ENCODE measurements around the gene ECSCR.
"Not testable (repeated sequence)": the region's sequence is repeated elsewhere in the genome, so short reads cannot be mapped to it uniquely, and the experiment has no call there.

Gene ECSCR

GRCh38 chr5:139462586-139463276 lies at the start of gene ECSCR:
TSS of gene ECSCR (minus strand) at chr5:139462743. CDS start at chr5:139462670, 73 bp downstream.
- no peak for DNase-seq (ENCODE audit: low spot score)

GRCh38 chr5:139504722-139505121 lies 42.2 kb upstream of the ECSCR start:
- DNase-seq (ENCODE audit: low spot score) = not testable (repeated sequence)

GRCh38 chr5:139503879-139504278 lies 41.3 kb upstream of the ECSCR start:
- not testable (repeated sequence) for DNase-seq (ENCODE audit: low spot score)

GRCh38 chr5:139503036-139503817 lies 40.7 kb upstream of the ECSCR start:
- not testable (repeated sequence) for DNase-seq (ENCODE audit: low spot score)

GRCh38 chr5:139501381-139501780 lies 38.8 kb upstream of the ECSCR start:
- DNase-seq (ENCODE audit: low spot score) = no peak

- no peak for DNase-seq (ENCODE audit: low spot score)
Measured at GRCh38 chr5:139495638-139496435, 33.3 kb upstream of the ECSCR start.

GRCh38 chr5:139494832-139495231 lies 32.3 kb upstream of the ECSCR start:
- no peak for DNase-seq (ENCODE audit: low spot score)

- no peak for DNase-seq (ENCODE audit: low spot score)
Measured at GRCh38 chr5:139494256-139494655, 31.7 kb upstream of the ECSCR start.

- peak; percentile 61 for DNase-seq (ENCODE audit: low spot score)
Measured at GRCh38 chr5:139492700-139493192, 30.2 kb upstream of the ECSCR start.

GRCh38 chr5:139488260-139488659 lies 25.7 kb upstream of the ECSCR start:
- no peak for DNase-seq (ENCODE audit: low spot score)

GRCh38 chr5:139486201-139486600 lies 23.7 kb upstream of the ECSCR start:
- no peak for DNase-seq (ENCODE audit: low spot score)

GRCh38 chr5:139482890-139483208 lies 20.3 kb upstream of the ECSCR start:
- DNase-seq (ENCODE audit: low spot score) = not testable (repeated sequence)

GRCh38 chr5:139482050-139482889 lies 19.7 kb upstream of the ECSCR start, which contains the start of gene STING1:
TSS of gene STING1 (minus strand) at chr5:139482758. CDS start at chr5:139481704, 1,054 bp downstream.
- DNase-seq (ENCODE audit: low spot score) = peak; percentile 92

GRCh38 chr5:139481580-139482049 lies 19.1 kb upstream of the ECSCR start:
- peak; percentile 70 for DNase-seq (ENCODE audit: low spot score)

GRCh38 chr5:139481122-139481533 lies 18.6 kb upstream of the ECSCR start:
- DNase-seq (ENCODE audit: low spot score) = peak; percentile 68

GRCh38 chr5:139479729-139480128 lies 17.2 kb upstream of the ECSCR start:
- DNase-seq (ENCODE audit: low spot score) = not testable (repeated sequence)

- DNase-seq (ENCODE audit: low spot score) = not testable (repeated sequence)
Measured at GRCh38 chr5:139478657-139479423, 16.3 kb upstream of the ECSCR start.

GRCh38 chr5:139475865-139476617 lies 13.5 kb upstream of the ECSCR start:
- DNase-seq (ENCODE audit: low spot score) = no peak

- no peak for DNase-seq (ENCODE audit: low spot score)
Measured at GRCh38 chr5:139474890-139475791, 12.6 kb upstream of the ECSCR start.

Measured in GM03348 (cell line).